SKM-1 (cell line): Measurements from ENCODE around the gene SLC26A11.
"Not testable (repeated sequence)": the region's sequence is repeated elsewhere in the genome, so short reads cannot be mapped to it uniquely, and the experiment has no call there.

ENCODE experiments used
- DNase-seq: peaks from one replicate; lab custom pipeline; 2025; ENCODE audit not compliant: unreplicated experiment; lab: John Stamatoyannopoulos, UW

SLC26A11 gene

GRCh38 chr17:80300756-80301155 is 80.5 kb downstream of the SLC26A11 start:
- not testable (repeated sequence) for DNase-seq
